Melanocyte of skin (primary cell): Measurements from ENCODE around the gene GAGE12F. TPM values are rescaled to one million over a fixed set of nuclear protein-coding genes. Genes with fewer than 3 reads are reported as not detected.

Source experiments
- small RNA-seq, 2 donors: library from RNA; depleted of rRNA; stranded (forward); fragments of <200 nt; gene quantifications; one replicate each; pipeline ENCODE3, GENCODE V24; 2012
- total RNA-seq, 2 donors: library from RNA; depleted of rRNA; stranded (reverse); fragments of >200 nt; gene quantifications; 2 replicates each; pipeline ENCODE4 v1.2.3, GENCODE V29; 2012

Gene GAGE12F
- total RNA-seq, result not detected

GRCh38 chrX:49560542-49560941 is at the start of gene GAGE12F:
GAGE12F (plus strand) TSS chrX:49560842; CDS start chrX:49561997, 1,155 bp downstream.

GRCh38 chrX:49531877-49532276 is 28.8 kb upstream of the GAGE12F start, which contains the start of gene GAGE12C:
GAGE12C (plus strand) TSS chrX:49532177; CDS start chrX:49533332, 1,155 bp downstream.

GRCh38 chrX:49541433-49541832 is 19.2 kb upstream of the GAGE12F start, which contains the start of gene GAGE12D:
GAGE12D (plus strand) TSS chrX:49541733; CDS start chrX:49542888, 1,155 bp downstream.

GRCh38 chrX:49550989-49551388 is 9.7 kb upstream of the GAGE12F start, which contains the start of gene GAGE12E:
GAGE12E (plus strand) TSS chrX:49551289; CDS start chrX:49552444, 1,155 bp downstream.

GRCh38 chrX:49570100-49570499 is 9.5 kb downstream of the GAGE12F start, which contains the start of gene GAGE12G:
GAGE12G (plus strand) TSS chrX:49570400; CDS start chrX:49571555, 1,155 bp downstream.

GRCh38 chrX:49579649-49580048 is 19.0 kb downstream of the GAGE12F start, which contains the start of gene GAGE12H:
GAGE12H (plus strand) TSS chrX:49579949; CDS start chrX:49581104, 1,155 bp downstream.

GRCh38 chrX:49589196-49589595 is 28.6 kb downstream of the GAGE12F start, which contains the start of gene GAGE2A:
GAGE2A (plus strand) TSS chrX:49589496; CDS start chrX:49590651, 1,155 bp downstream.

GRCh38 chrX:49598720-49599119 is 38.1 kb downstream of the GAGE12F start, which contains the start of gene GAGE1:
GAGE1 (plus strand) TSS chrX:49599020; CDS start chrX:49600175, 1,155 bp downstream.

Small RNAs within 50 kb of the gene (small RNA-seq; reads per million reads assigned to genes)
- gene GAGE12B, result 0 reads per million in 2 donors

Other genes with a start within 250 kb of the GAGE12F start
- gene GAGE12J, start 238.8 kb upstream of the GAGE12F start, total RNA-seq, result not detected
- not detected for gene GAGE13, start 229.3 kb upstream of the GAGE12F start, total RNA-seq
- gene GAGE12C, start 28.7 kb upstream of the GAGE12F start, total RNA-seq, result not detected
- gene GAGE12D, start 19.1 kb upstream of the GAGE12F start, total RNA-seq, result not detected
- gene GAGE12E, start 9.6 kb upstream of the GAGE12F start, total RNA-seq, result not detected
- not detected for gene GAGE12G, start 9.6 kb downstream of the GAGE12F start, total RNA-seq
- gene GAGE12H, start 19.1 kb downstream of the GAGE12F start, total RNA-seq, result not detected
- gene GAGE2A, start 28.7 kb downstream of the GAGE12F start, total RNA-seq, result not detected
- gene GAGE1, start 38.2 kb downstream of the GAGE12F start, total RNA-seq, result not detected
- not detected for gene PAGE1, start 135.1 kb downstream of the GAGE12F start, total RNA-seq